Adrenal gland (tissue), 12 donors: Measurements from ENCODE around the gene AP1S2. TPM values are rescaled to one million over a fixed set of nuclear protein-coding genes. Genes with fewer than 3 reads are reported as not detected.

ENCODE experiments used
- DNase-seq, 7 donors: peaks; one replicate each; pipeline ENCODE4 v3.0.0-alpha.2; 2019 to 2020
- H3K27ac ChIP-seq, 5 donors: fragments of 200-600 bp; sonication (generic) in 4 of 5; 1 replicate in 3 of 5; 2 replicates in 2 of 5; pipeline versions ENCODE4 v1.5.1 to v1.8.0; 2016 to 2020; ENCODE audit warnings: mild to moderate bottlenecking in 1 of 5
- H3K27me3 ChIP-seq: fragments of 200-600 bp; 2 replicates; pipeline ENCODE4 v1.8.0; 2021
- H3K36me3 ChIP-seq, 2 donors: fragments of 200-600 bp; replicated peaks in 1 of 2; 1 replicate in 1 of 2; 2 replicates in 1 of 2; pipeline versions ENCODE4 v1.5.1 to v1.8.0; 2018 to 2022
- H3K4me1 ChIP-seq, 2 donors: fragments of 200-600 bp; replicated peaks in 1 of 2; 1 replicate in 1 of 2; 2 replicates in 1 of 2; pipeline versions ENCODE4 v1.5.1 to v1.8.0; 2018 to 2021
- H3K4me3 ChIP-seq, 4 donors: fragments of 200-600 bp; sonication (generic) in 3 of 4; one replicate each; pipeline ENCODE4 v1.5.1; 2016 to 2018
- H3K9me3 ChIP-seq, 3 donors: fragments of 200-600 bp; sonication (generic) in 1 of 3; replicated peaks in 1 of 3; 1 replicate in 2 of 3; 2 replicates in 1 of 3; pipeline versions ENCODE4 v1.5.1 to v1.8.0; 2016 to 2021
- POLR2A ChIP-seq, 2 donors: fragments of 450-650 bp; IDR thresholded peaks; one replicate each; pipeline ENCODE4 v1.6.1; 2017; ENCODE audit warnings: antibody characterized with exemption in 2 of 2, mild to moderate bottlenecking in 2 of 2, moderate library complexity in 1 of 2
- WGBS, 4 donors: extraction: QIAGEN DNeasy Blood & Tissue Kit in 2 of 4; methylation state at CpG; one replicate each; pipeline versions ENCODE4 v1.1.5 to v1.1.7; 2013 to 2017; 5-methylcytosine and 5-hydroxymethylcytosine counted together
- intact Hi-C, 2 donors: fragments of 100-400 bp; cut with DNase I; formaldehyde crosslinking; loops; one replicate each; pipeline versions ENCODE4 v1.14.1 to v1.15.0; 2022 to 2023
- polyA plus RNA-seq, 3 donors: library from polyadenylated mRNA; stranded (reverse); fragments of 200-250 nt in 2 of 3; fragments of 350-450 nt in 1 of 3; fragmentation: Illumina TruSeq in 1 of 3; extraction: RNeasy Lipid Tissue Mini Kit (QIAGEN cat#74804) in 1 of 3; gene quantifications; one replicate each; pipeline ENCODE4 v1.2.3, GENCODE V29; 2013 to 2014
- total RNA-seq, 9 donors: library from RNA; depleted of rRNA in 4 of 9; stranded (reverse); fragments of >200 nt in 4 of 9; fragments of 120-200 nt in 1 of 9; fragmentation: NEBNext Ultra II Directional in 1 of 9; extraction: Animal tissue kit (Norgen Biotek cat#: 25700) in 1 of 9; gene quantifications; one replicate each; pipeline versions ENCODE4 v1.1.0 to v1.2.4, GENCODE V29; 2013 to 2023
- TF ChIP-seq, protein P1 (sequence below), 6 experiments: fragments of 450-650 bp in 4 of 6; fragments of 200-600 bp in 2 of 6; sonication (generic) in 1 of 6; IDR thresholded peaks; 1 replicate in 5 of 6; 2 replicates in 1 of 6; pipeline versions ENCODE4 v1.5.1 to v1.8.0; 2016 to 2021; ENCODE audit warnings: antibody characterized with exemption in 6 of 6, mild to moderate bottlenecking in 2 of 6, moderate library complexity in 1 of 6
- donor health status: healthy with polysubstance abuse.
- donor health status: Bipolar disorder and iron deficiency.
- donor health status: DM: yes; HTN: yes; CAD: no.
- donor health status: DM: no; HTN: no; CAD: no.
- donor health status: DM: no; HTN: no; CAD: no.
- donor health status: DM: yes; HTN: yes; CAD: no.

AP1S2 gene
- total and polyA plus RNA-seq, 12 donors, result 8.8 to 47.1 (median 20.3) TPM

DNA sequence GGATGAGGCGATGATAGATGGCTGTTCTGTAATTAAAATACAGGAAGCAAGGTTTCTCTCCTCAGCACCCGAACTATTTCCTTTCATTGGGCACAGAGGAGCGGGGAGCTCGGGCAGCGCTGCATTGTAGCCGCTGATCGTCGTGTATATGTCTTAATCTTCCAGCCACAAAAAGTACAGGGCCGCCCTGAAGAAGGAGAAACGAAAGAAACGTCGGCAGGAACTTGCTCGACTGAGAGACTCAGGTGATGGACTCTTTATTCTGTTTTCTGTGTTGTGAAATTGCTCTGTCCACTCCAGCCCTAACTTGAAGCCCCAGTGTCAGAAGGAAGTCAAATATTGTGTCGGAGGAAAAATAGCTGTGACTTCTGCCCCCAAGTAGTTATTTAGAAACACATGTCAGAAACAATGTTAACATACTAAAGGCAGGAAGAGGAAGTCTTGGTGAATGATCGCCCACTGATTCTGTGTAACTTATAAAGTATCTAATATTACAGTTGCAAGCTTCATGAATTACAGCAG, 63.8 kb downstream of the AP1S2 start:
- Histone ChIP-seq H3K9me3 (no peaks in the 10 kb centered on the region), H3K4me3 (peak overlapping the region in 3 of 4 donors; percentile 58 to 81 (median 68)), H3K27ac (peak overlapping the region in 4 of 5 donors; percentile 61 to 89 (median 76)), H3K4me1 (peaks cover 4 to 16% of the 10 kb centered on the region in 2 donors), H3K36me3 (no peaks in the 10 kb centered on the region), H3K27me3 (no peaks in the 10 kb centered on the region)
- TF ChIP-seq, protein P1, sequence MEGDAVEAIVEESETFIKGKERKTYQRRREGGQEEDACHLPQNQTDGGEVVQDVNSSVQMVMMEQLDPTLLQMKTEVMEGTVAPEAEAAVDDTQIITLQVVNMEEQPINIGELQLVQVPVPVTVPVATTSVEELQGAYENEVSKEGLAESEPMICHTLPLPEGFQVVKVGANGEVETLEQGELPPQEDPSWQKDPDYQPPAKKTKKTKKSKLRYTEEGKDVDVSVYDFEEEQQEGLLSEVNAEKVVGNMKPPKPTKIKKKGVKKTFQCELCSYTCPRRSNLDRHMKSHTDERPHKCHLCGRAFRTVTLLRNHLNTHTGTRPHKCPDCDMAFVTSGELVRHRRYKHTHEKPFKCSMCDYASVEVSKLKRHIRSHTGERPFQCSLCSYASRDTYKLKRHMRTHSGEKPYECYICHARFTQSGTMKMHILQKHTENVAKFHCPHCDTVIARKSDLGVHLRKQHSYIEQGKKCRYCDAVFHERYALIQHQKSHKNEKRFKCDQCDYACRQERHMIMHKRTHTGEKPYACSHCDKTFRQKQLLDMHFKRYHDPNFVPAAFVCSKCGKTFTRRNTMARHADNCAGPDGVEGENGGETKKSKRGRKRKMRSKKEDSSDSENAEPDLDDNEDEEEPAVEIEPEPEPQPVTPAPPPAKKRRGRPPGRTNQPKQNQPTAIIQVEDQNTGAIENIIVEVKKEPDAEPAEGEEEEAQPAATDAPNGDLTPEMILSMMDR (IDR thresholded peaks at IDR 0.05), result no peak
- no peak for TF ChIP-seq POLR2A (IDR thresholded peaks at IDR 0.05)
- 0 to 3% (median 1%) methylated on average over 6 to 15 of the region's 15 CpGs for WGBS, 4 donors
- intact Hi-C loops, result no loop called here
- DNase-seq, result no peak

- peak within 1 kb of the TSS in 3 of 4 donors; percentile 58 to 81 (median 68) for H3K4me3 ChIP-seq
- 0 to 1% (median 0%) methylated on average over 12 to 55 of the region's 55 CpGs for WGBS, 4 donors
- H3K4me1 ChIP-seq, result peaks cover 4 to 16% of the 10 kb centered on the region in 2 donors
- H3K27me3 ChIP-seq, result no peaks in the 10 kb centered on the region
- no peaks in the 10 kb centered on the region for H3K36me3 ChIP-seq
- TF ChIP-seq POLR2A (IDR thresholded peaks at IDR 0.05), result peak in 1 of 2 donors; percentile 48
- TF ChIP-seq, protein P1 (IDR thresholded peaks at IDR 0.05), result no peak
- H3K27ac ChIP-seq, result peak within 1 kb of the TSS in 4 of 5 donors; percentile 61 to 89 (median 76)
- intact Hi-C loops, result no loop called here
- DNase-seq, result peak; percentile 86 to 93 (median 89)
- H3K9me3 ChIP-seq, result no peaks in the 10 kb centered on the region
Measured at GRCh38 chrX:15789979-15790768, 64.4 kb downstream of the AP1S2 start, which contains the start of gene ZRSR2. TSS of gene ZRSR2 (plus strand) at chrX:15790484. CDS start at chrX:15790496, 12 bp downstream.

DNA sequence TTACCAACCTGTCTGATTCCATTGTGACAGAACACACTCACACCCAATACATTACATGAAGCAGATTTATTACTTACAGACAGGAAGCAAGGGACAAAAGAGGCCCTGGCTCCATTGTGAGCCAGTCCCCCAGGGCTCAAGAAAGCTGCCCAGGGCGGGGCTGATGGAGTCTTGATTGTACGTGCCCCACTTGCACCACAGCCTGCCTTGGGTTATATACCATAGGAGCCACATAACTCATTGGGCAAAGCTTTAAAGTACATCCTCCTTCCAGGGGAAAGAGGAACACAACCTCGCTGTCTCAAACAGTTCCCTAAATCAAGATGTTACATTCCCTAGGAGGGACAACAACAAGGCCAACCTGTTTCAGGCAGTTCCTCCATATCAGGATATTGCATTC, 67.7 kb downstream of the AP1S2 start:
- H3K9me3 ChIP-seq, result no peaks in the 10 kb centered on the region
- H3K27ac ChIP-seq, result no peak overlapping the region
- WGBS, 4 donors, result 72 to 86% (median 76%) methylated on average over 3 of the region's 3 CpGs
- H3K36me3 ChIP-seq, result peaks cover 0 to 10% of the 10 kb centered on the region in 2 donors
- H3K4me1 ChIP-seq, result peaks cover 4 to 16% of the 10 kb centered on the region in 2 donors
- TF ChIP-seq POLR2A (IDR thresholded peaks at IDR 0.05), result no peak
- TF ChIP-seq, protein P1 (IDR thresholded peaks at IDR 0.05), result no peak
- intact Hi-C loops, result no loop called here
- H3K27me3 ChIP-seq, result no peaks in the 10 kb centered on the region
- no peak for DNase-seq
- H3K4me3 ChIP-seq, result no peak overlapping the region

DNA sequence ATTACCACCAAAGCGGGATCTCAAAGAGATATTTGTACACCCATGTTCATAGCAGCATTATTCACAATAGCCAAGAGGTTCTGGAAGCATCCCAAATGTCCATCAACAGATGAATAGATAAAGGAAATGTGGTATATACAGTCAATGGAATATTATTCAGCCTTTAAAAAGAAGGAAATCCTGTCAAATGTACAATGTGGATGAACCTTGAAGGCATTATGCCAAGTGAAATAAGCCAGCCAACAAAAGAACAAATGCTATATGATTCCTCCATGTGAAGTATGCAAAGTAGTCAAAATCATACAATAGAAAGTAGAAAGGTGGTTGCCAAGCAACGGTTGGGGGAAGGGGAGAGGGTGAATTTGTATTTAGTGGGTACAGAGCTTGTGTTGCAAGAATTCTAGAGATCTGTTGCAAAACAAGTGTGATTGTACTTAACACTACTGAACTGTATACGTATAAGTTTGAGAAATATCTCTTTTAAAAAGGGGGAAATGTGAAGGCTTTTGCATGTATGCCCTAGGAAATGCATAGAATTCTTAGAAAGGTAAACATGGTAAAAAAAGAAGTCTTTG, 69.3 kb downstream of the AP1S2 start:
- no peak overlapping the region for H3K4me3 ChIP-seq
- 81 to 95% (median 92%) methylated on average over 3 of the region's 3 CpGs for WGBS, 4 donors
- H3K36me3 ChIP-seq, result peaks cover 0 to 10% of the 10 kb centered on the region in 2 donors
- no peaks in the 10 kb centered on the region for H3K9me3 ChIP-seq
- H3K4me1 ChIP-seq, result peaks cover 0 to 5% of the 10 kb centered on the region in 2 donors
- H3K27ac ChIP-seq, result no peak overlapping the region
- DNase-seq, result no peak
- no peaks in the 10 kb centered on the region for H3K27me3 ChIP-seq
- TF ChIP-seq, protein P1 (IDR thresholded peaks at IDR 0.05), result no peak
- no peak for TF ChIP-seq POLR2A (IDR thresholded peaks at IDR 0.05)
- intact Hi-C loops, result no loop called here
